Mesenchymal stem cell (in vitro differentiated cells and primary cell): ENCODE measurements around the gene METTL2B.

Source experiments
- DNase-seq: peaks from one replicate; pipeline ENCODE4 v3.0.0-alpha.2; 2013
- H2AFZ ChIP-seq: one replicate; pipeline ENCODE4 v1.6.1; 2013; ENCODE audit warnings: low read depth, mild to moderate bottlenecking, control low read depth, inconsistent platforms, low read length, moderate library complexity
- H2AK5ac ChIP-seq: 2 replicates; pipeline ENCODE4 v1.6.1; 2013; ENCODE audit warnings: low read length, moderate library complexity, mild to moderate bottlenecking, inconsistent platforms; ENCODE audit not compliant: severe bottlenecking
- H2BK120ac ChIP-seq: one replicate; pipeline ENCODE4 v1.6.1; 2013; ENCODE audit warnings: low read depth, mild to moderate bottlenecking, inconsistent platforms, low read length, moderate library complexity
- H2BK12ac ChIP-seq, 2 experiments: one replicate each; pipeline ENCODE4 v1.6.1; 2013; ENCODE audit warnings: inconsistent platforms in 2 of 2, low read length in 2 of 2, mild to moderate bottlenecking in 2 of 2, moderate library complexity in 2 of 2, control low read depth in 1 of 2
- H2BK15ac ChIP-seq: one replicate; pipeline ENCODE4 v1.6.1; 2013; ENCODE audit warnings: mild to moderate bottlenecking, low read depth, inconsistent platforms; ENCODE audit not compliant: poor library complexity, severe bottlenecking
- H2BK5ac ChIP-seq: 2 replicates; pipeline ENCODE4 v1.6.1; 2013; ENCODE audit warnings: low read depth, mild to moderate bottlenecking, low read length, control low read depth, inconsistent platforms; ENCODE audit not compliant: poor library complexity, severe bottlenecking
- H3K14ac ChIP-seq, 2 experiments: one replicate each; pipeline ENCODE4 v1.6.1; 2013; ENCODE audit warnings: inconsistent platforms in 2 of 2, low read length in 2 of 2, control low read depth in 1 of 2, mild to moderate bottlenecking in 1 of 2, moderate library complexity in 1 of 2
- H3K18ac ChIP-seq, 2 experiments: one replicate each; pipeline ENCODE4 v1.6.1; 2013; ENCODE audit warnings: inconsistent platforms in 2 of 2, low read length in 2 of 2, control low read depth in 1 of 2, low read depth in 1 of 2, mild to moderate bottlenecking in 1 of 2
- H3K23ac ChIP-seq, 2 experiments: one replicate each; pipeline ENCODE4 v1.6.1; 2013; ENCODE audit warnings: inconsistent platforms in 2 of 2, low read length in 2 of 2, mild to moderate bottlenecking in 2 of 2, moderate library complexity in 2 of 2, control low read depth in 1 of 2
- H3K27ac ChIP-seq: 2 replicates; pipeline ENCODE4 v1.5.1; 2013; ENCODE audit warnings: mild to moderate bottlenecking, moderate library complexity, low read length, control low read depth, inconsistent platforms; ENCODE audit not compliant: poor library complexity, severe bottlenecking
- H3K27me3 ChIP-seq, 2 experiments: 2 replicates each; pipeline versions ENCODE4 v1.6.1 to v1.7.0; 2013; ENCODE audit warnings: low read length in 2 of 2, mild to moderate bottlenecking in 2 of 2, moderate library complexity in 2 of 2, control low read depth in 1 of 2, inconsistent platforms in 1 of 2; ENCODE audit not compliant: control insufficient read depth in 1 of 2, insufficient read depth in 1 of 2
- H3K36me3 ChIP-seq, 2 experiments: 2 replicates each; pipeline versions ENCODE4 v1.6.1 to v1.7.0; 2013; ENCODE audit warnings: low read length in 2 of 2, control low read depth in 1 of 2, inconsistent platforms in 1 of 2, low read depth in 1 of 2, mild to moderate bottlenecking in 1 of 2; ENCODE audit not compliant: insufficient read depth in 2 of 2, control insufficient read depth in 1 of 2
- H3K4ac ChIP-seq, 2 experiments: one replicate each; pipeline ENCODE4 v1.6.1; 2013; ENCODE audit warnings: inconsistent platforms in 2 of 2, low read length in 2 of 2, mild to moderate bottlenecking in 2 of 2, moderate library complexity in 2 of 2, control low read depth in 1 of 2, low read depth in 1 of 2
- H3K4me1 ChIP-seq: 2 replicates; pipeline ENCODE4 v1.6.1; 2013; ENCODE audit warnings: low read depth, low read length, control low read depth; ENCODE audit not compliant: control insufficient read depth, insufficient read depth
- H3K4me2 ChIP-seq: 2 replicates; pipeline ENCODE4 v1.6.1; 2013; ENCODE audit warnings: low read length, mild to moderate bottlenecking, inconsistent platforms; ENCODE audit not compliant: poor library complexity, severe bottlenecking
- H3K4me3 ChIP-seq, 2 experiments: 2 replicates each; pipeline versions ENCODE4 v1.5.1 to v1.7.0; 2013; ENCODE audit warnings: low read length in 2 of 2, mild to moderate bottlenecking in 2 of 2, control low read depth in 1 of 2, low read depth in 1 of 2; ENCODE audit not compliant: insufficient read depth in 1 of 2
- H3K79me1 ChIP-seq: replicated peaks from 2 replicates; pipeline ENCODE4 v1.6.1; 2013; ENCODE audit warnings: mild to moderate bottlenecking, control low read depth, low read length, inconsistent platforms; ENCODE audit not compliant: poor library complexity, severe bottlenecking
- H3K9ac ChIP-seq: 2 replicates; pipeline ENCODE4 v1.7.0; 2013; ENCODE audit warnings: mild to moderate bottlenecking, low read length, moderate library complexity
- H3K9me3 ChIP-seq: 2 replicates; pipeline ENCODE4 v1.7.0; 2013; ENCODE audit warnings: mild to moderate bottlenecking, low read length; ENCODE audit not compliant: control insufficient read depth
- H4K8ac ChIP-seq: one replicate; pipeline ENCODE4 v1.6.1; 2013; ENCODE audit warnings: inconsistent platforms, mild to moderate bottlenecking, low read length, moderate library complexity
- H4K91ac ChIP-seq: one replicate; pipeline ENCODE4 v1.6.1; 2013; ENCODE audit warnings: mild to moderate bottlenecking, low read length, inconsistent platforms
- WGBS: methylation state at CpG from one replicate; pipeline ENCODE4 v1.1.7; 2013; ENCODE audit warnings: mixed read lengths; 5-methylcytosine and 5-hydroxymethylcytosine counted together

The METTL2B gene

DNA sequence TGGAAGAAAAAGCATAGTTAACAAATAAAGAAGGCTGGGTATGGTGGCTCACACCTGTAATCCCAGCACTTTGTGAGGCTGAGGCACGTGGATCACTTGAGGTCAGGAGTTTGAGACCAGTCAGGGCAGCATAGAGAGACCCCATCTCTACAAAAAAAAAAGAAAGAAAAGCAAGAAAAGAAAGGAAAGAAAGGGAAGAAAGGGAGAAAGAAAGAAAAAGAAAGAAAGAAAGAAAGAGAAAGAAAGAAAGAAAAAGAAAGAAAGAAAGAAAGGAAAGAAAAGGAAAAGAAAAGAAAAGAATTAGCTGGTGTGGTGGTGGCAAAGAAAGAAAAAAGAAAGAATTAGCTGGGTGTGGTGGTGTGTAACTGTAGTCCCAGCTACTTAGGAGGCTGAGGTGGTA, 24.0 kb upstream of the METTL2B start:
- Histone ChIP-seq H3K18ac (no peak overlapping the region), H3K23ac (no peak overlapping the region), H3K4me3 (no peak overlapping the region), H2AFZ (no peak overlapping the region), H2AK5ac (no peak overlapping the region), H2BK15ac (no peak overlapping the region), H3K4ac (no peak overlapping the region), H2BK120ac (no peak overlapping the region), H3K4me1 (peaks cover 15% of the 10 kb centered on the region), H3K27ac (no peak overlapping the region), H3K14ac (no peak overlapping the region), H2BK12ac (no peak overlapping the region), H4K8ac (no peak overlapping the region), H3K36me3 (peaks cover 5 to 7% of the 10 kb centered on the region in 2 experiments), H2BK5ac (no peak overlapping the region), H3K27me3 (no peaks in the 10 kb centered on the region), H3K4me2 (no peak overlapping the region), H4K91ac (no peak overlapping the region), H3K9ac (no peak overlapping the region), H3K79me1 (peaks cover 8% of the 10 kb centered on the region), H3K9me3 (no peaks in the 10 kb centered on the region)
- no peak for DNase-seq
- WGBS = no CpG with 5 or more reads among the region's 1 CpG

- Histone ChIP-seq H2BK120ac (no peak overlapping the region), H3K27ac (no peak overlapping the region), H3K14ac (no peak overlapping the region), H3K18ac (peak overlapping the region; percentile 90 to 96), H3K36me3 (peaks cover 10 to 12% of the 10 kb centered on the region in 2 experiments), H2AFZ (no peak overlapping the region), H3K4me3 (peak overlapping the region in 1 of 2 experiments; percentile 97), H3K79me1 (peaks cover 14% of the 10 kb centered on the region), H2BK5ac (no peak overlapping the region), H3K4me2 (no peak overlapping the region), H3K4me1 (peaks cover 15% of the 10 kb centered on the region), H4K91ac (peak overlapping the region; percentile 89), H2BK12ac (peak overlapping the region; percentile 76 to 89), H2AK5ac (no peak overlapping the region), H3K23ac (no peak overlapping the region), H3K9me3 (no peaks in the 10 kb centered on the region), H3K9ac (peak overlapping the region; percentile 96), H2BK15ac (peak overlapping the region; percentile 87), H3K4ac (peak overlapping the region; percentile 83 to 97), H4K8ac (peak overlapping the region; percentile 95), H3K27me3 (no peaks in the 10 kb centered on the region)
- WGBS = 20% methylated on average over 21 of the region's 23 CpGs
- DNase-seq = peak; percentile 90
Measured at GRCh38 chr7:128453836-128454804, 22.4 kb upstream of the METTL2B start.

DNA sequence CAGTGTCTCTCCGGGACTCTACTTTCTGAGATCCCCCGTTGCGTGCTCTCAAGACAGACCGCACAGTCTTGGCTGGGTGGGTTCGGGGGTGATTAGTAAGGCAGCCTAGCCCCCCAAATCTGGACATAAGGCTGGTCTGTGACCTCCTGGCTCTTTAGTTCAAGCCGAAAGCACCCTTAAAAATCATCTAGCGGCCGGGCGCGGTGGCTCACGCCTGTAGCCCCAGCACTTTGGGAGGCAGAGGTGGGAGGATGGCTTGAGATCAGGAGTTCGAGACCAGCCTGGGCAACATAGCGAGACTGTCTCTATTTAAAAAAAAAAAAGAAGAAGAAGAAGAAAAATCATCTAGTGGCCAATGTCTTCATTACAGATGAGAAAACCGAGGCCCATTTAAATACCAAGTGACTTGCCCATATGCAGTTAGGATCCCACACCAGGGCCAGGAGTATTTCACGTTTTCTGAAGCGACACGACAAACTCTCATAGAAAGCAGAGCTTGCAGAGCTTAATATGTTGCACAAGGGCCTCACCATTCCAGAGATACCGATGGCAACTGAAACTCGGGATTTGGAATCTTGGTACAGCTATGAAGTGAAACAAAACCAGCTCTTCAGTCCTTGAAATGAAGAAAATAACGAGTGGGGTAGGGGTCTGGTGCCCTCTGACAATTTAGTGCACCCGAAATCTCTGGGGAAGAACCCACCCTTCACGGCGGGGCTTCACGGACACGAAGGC, 21.6 kb upstream of the METTL2B start:
- peak overlapping the region; percentile 87 for H2BK15ac ChIP-seq
- H3K23ac ChIP-seq = no peak overlapping the region
- H3K4me3 ChIP-seq = peak overlapping the region; percentile 68 to 97
- peak overlapping the region; percentile 89 for H4K91ac ChIP-seq
- peak overlapping the region; percentile 96 for H3K9ac ChIP-seq
- peaks cover 17% of the 10 kb centered on the region for H3K79me1 ChIP-seq
- no peaks in the 10 kb centered on the region for H3K27me3 ChIP-seq
- H3K14ac ChIP-seq = no peak overlapping the region
- WGBS = 63% methylated on average over 22 of the region's 25 CpGs
- peak overlapping the region; percentile 74 for H3K4me2 ChIP-seq
- DNase-seq = no peak
- H2AK5ac ChIP-seq = no peak overlapping the region
- H3K4ac ChIP-seq = peak overlapping the region; percentile 83 to 97
- peak overlapping the region; percentile 99 for H4K8ac ChIP-seq
- H3K27ac ChIP-seq = peak overlapping the region; percentile 72
- H3K4me1 ChIP-seq = peaks cover 15% of the 10 kb centered on the region
- peak overlapping the region; percentile 27 for H2BK120ac ChIP-seq
- H2BK12ac ChIP-seq = peak overlapping the region; percentile 76 to 89
- no peak overlapping the region for H2AFZ ChIP-seq
- H3K18ac ChIP-seq = peak overlapping the region; percentile 90 to 97
- no peaks in the 10 kb centered on the region for H3K9me3 ChIP-seq
- H3K36me3 ChIP-seq = peaks cover 10 to 12% of the 10 kb centered on the region in 2 experiments
- H2BK5ac ChIP-seq = no peak overlapping the region
